ENCODE data around the gene STK4.
"Not testable (repeated sequence)": the region's sequence is repeated elsewhere in the genome, so short reads cannot be mapped to it uniquely, and the experiment has no call there.

Gene STK4

DNA sequence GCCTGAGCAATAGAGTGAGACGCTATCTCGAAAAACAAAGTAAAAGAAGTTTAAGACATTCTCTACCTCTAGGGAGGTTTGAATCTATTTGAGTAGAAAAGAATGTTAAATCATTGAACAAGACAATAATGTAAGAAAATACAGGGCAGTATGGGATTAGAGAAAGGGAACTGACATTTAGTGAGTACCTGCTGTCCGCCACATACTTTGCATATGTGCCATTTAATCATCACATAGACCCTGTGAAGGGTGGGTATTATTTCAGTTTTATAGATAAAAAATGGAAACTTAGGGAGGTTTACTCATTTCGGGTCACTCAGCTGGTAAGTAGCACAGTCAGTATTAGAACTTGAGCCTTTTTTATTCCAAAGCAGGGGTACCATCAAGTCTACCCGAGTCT, 31.4 kb downstream of the STK4 start:
- no peak overlapping the region for H3K4me3 ChIP-seq (ENCODE audit: low read depth, low read length)
- TF ChIP-seq, protein P1, sequence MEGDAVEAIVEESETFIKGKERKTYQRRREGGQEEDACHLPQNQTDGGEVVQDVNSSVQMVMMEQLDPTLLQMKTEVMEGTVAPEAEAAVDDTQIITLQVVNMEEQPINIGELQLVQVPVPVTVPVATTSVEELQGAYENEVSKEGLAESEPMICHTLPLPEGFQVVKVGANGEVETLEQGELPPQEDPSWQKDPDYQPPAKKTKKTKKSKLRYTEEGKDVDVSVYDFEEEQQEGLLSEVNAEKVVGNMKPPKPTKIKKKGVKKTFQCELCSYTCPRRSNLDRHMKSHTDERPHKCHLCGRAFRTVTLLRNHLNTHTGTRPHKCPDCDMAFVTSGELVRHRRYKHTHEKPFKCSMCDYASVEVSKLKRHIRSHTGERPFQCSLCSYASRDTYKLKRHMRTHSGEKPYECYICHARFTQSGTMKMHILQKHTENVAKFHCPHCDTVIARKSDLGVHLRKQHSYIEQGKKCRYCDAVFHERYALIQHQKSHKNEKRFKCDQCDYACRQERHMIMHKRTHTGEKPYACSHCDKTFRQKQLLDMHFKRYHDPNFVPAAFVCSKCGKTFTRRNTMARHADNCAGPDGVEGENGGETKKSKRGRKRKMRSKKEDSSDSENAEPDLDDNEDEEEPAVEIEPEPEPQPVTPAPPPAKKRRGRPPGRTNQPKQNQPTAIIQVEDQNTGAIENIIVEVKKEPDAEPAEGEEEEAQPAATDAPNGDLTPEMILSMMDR (IDR thresholded peaks at IDR 0.05; ENCODE audit: borderline replicate concordance, insufficient read depth, low read depth, low read length): no peak

- H3K4me3 ChIP-seq (ENCODE audit: low read depth, low read length): no peak overlapping the region
- TF ChIP-seq, protein P1 (IDR thresholded peaks at IDR 0.05; ENCODE audit: borderline replicate concordance, insufficient read depth, low read depth, low read length): no peak
Measured at GRCh38 chr20:45008521-45009049, 42.3 kb downstream of the STK4 start.

- TF ChIP-seq, protein P1 (IDR thresholded peaks at IDR 0.05; ENCODE audit: borderline replicate concordance, insufficient read depth, low read depth, low read length): no peak
- H3K4me3 ChIP-seq (ENCODE audit: low read depth, low read length): no peak overlapping the region
Measured at GRCh38 chr20:45010399-45010828, 44.1 kb downstream of the STK4 start.

GRCh38 chr20:45011108-45011526, 44.8 kb downstream of the STK4 start:
- TF ChIP-seq, protein P1 (IDR thresholded peaks at IDR 0.05; ENCODE audit: borderline replicate concordance, insufficient read depth, low read depth, low read length): peak; percentile 52; the same call in 1 of the 2 replicates
- no peak overlapping the region for H3K4me3 ChIP-seq (ENCODE audit: low read depth, low read length)

- TF ChIP-seq, protein P1 (IDR thresholded peaks at IDR 0.05; ENCODE audit: borderline replicate concordance, insufficient read depth, low read depth, low read length): no peak
- H3K4me3 ChIP-seq (ENCODE audit: low read depth, low read length): no peak overlapping the region
Measured at GRCh38 chr20:45012682-45013302, 46.5 kb downstream of the STK4 start.

DNA sequence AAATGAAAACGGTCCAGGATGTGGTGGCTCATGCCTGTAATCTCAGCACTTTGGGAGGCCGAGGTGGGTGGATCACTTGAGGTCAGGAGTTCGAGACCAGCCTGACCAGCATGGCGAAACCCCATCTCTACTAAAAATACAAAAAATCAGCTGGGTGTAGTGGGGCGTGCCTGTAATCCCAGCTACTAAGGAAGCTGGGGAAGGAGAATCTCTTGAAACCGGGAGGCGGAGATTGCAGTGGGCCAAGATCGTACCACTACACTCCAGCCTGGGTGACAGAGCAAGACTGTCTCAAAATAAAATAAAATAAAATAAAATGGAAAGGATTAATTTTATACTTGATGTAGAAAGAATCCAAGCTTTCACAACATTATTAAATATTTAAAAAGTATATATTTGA, 47.8 kb downstream of the STK4 start:
- not testable (repeated sequence) for H3K4me3 ChIP-seq (ENCODE audit: low read depth, low read length)

GRCh38 chr20:45014671-45015415, 48.5 kb downstream of the STK4 start:
- H3K4me3 ChIP-seq (ENCODE audit: low read depth, low read length): no peak overlapping the region
- TF ChIP-seq, protein P1 (IDR thresholded peaks at IDR 0.05; ENCODE audit: borderline replicate concordance, insufficient read depth, low read depth, low read length): no peak
